Dermis microvascular lymphatic vessel endothelial cell (primary cell): ENCODE data around the gene SMIM32. TPM values are rescaled to one million over a fixed set of nuclear protein-coding genes. Genes with fewer than 3 reads are reported as not detected.
A peak's percentile ranks its signal among the peaks of the same experiment; 100 is the strongest.

Experiments
- DNase-seq, 2 donors: peaks; one replicate each; pipeline versions ENCODE4 v3.0.0 to v3.0.0-alpha.2; 2010; ENCODE audit warnings: low read depth in 2 of 2
- total RNA-seq: library from RNA; depleted of rRNA; stranded (reverse); fragments of >200 nt; gene quantifications from 2 replicates; pipeline ENCODE4 v1.2.1, GENCODE V29; 2014

The SMIM32 gene
- total RNA-seq, 1 donor from 2014 or later = not detected

- no peak for DNase-seq
These were observed 14.7 kb upstream of the SMIM32 start for GRCh38 chr5:136207631-136208030.

- DNase-seq = no peak
These were observed 13.4 kb upstream of the SMIM32 start for GRCh38 chr5:136206361-136206760.

GRCh38 chr5:136205941-136206340 is 13.0 kb upstream of the SMIM32 start:
- no peak for DNase-seq

GRCh38 chr5:136205061-136205702 is 12.2 kb upstream of the SMIM32 start:
- no peak for DNase-seq

- no peak for DNase-seq
These were observed 10.5 kb upstream of the SMIM32 start for GRCh38 chr5:136203303-136203922.

GRCh38 chr5:136202469-136203205 is 9.7 kb upstream of the SMIM32 start:
- no peak for DNase-seq

GRCh38 chr5:136201870-136202269 is 8.9 kb upstream of the SMIM32 start:
- DNase-seq = no peak

GRCh38 chr5:136200761-136201160 is 7.8 kb upstream of the SMIM32 start:
- no peak for DNase-seq

GRCh38 chr5:136200130-136200529 is 7.2 kb upstream of the SMIM32 start:
- no peak for DNase-seq

- DNase-seq = no peak
These were observed 6.4 kb upstream of the SMIM32 start for GRCh38 chr5:136199408-136199807.

GRCh38 chr5:136198453-136198852 is 5.5 kb upstream of the SMIM32 start:
- no peak for DNase-seq

- no peak for DNase-seq
These were observed 4.6 kb upstream of the SMIM32 start for GRCh38 chr5:136197462-136198142.

- DNase-seq = no peak
These were observed 3.2 kb upstream of the SMIM32 start for GRCh38 chr5:136195971-136196820.

- no peak for DNase-seq
These were observed 1.6 kb upstream of the SMIM32 start for GRCh38 chr5:136194576-136194975.

GRCh38 chr5:136193322-136193935 is 467 bp upstream of the SMIM32 start:
- DNase-seq = no peak

GRCh38 chr5:136192015-136192525 is 892 bp downstream of the SMIM32 start:
- peak in 1 of 2 donors; percentile 18 for DNase-seq

- peak in 1 of 2 donors; percentile 35 for DNase-seq
These were observed 1.5 kb downstream of the SMIM32 start for GRCh38 chr5:136191304-136192014.

- no peak for DNase-seq
These were observed 2.1 kb downstream of the SMIM32 start for GRCh38 chr5:136190904-136191303.

GRCh38 chr5:136190091-136190720 is 2.8 kb downstream of the SMIM32 start:
- no peak for DNase-seq
